Esophagus muscularis mucosa (tissue), 4 donors: ENCODE measurements around the gene LRRC8E.

Experiments
- CTCF ChIP-seq, 3 experiments: fragments of 200-600 bp in 2 of 3; fragments of 450-650 bp in 1 of 3; sonication (generic) in 2 of 3; IDR thresholded peaks; one replicate each; pipeline ENCODE4 v1.5.1; 2017 to 2019; ENCODE audit warnings: antibody characterized with exemption in 3 of 3, mild to moderate bottlenecking in 2 of 3, moderate library complexity in 1 of 3
- EP300 ChIP-seq: sonication (generic); formaldehyde crosslinking; IDR thresholded peaks from one replicate; pipeline ENCODE4 v1.6.1; 2017; ENCODE audit warnings: antibody characterized with exemption
- POLR2A ChIP-seq: fragments of 450-650 bp; IDR thresholded peaks from one replicate; pipeline ENCODE4 v1.6.1; 2017; ENCODE audit warnings: antibody characterized with exemption, moderate library complexity, mild to moderate bottlenecking, low read depth

GRCh38 chr19:7902796-7903243 is 14.5 kb downstream of the LRRC8E start:
- no peak for TF ChIP-seq EP300
- TF ChIP-seq CTCF (IDR thresholded peaks at IDR 0.05): no peak
- no peak for TF ChIP-seq POLR2A
